ENCODE data around the gene APOBEC3C. TPM values are rescaled to one million over a fixed set of nuclear protein-coding genes. Genes with fewer than 3 reads are reported as not detected.

APOBEC3C gene
- total RNA-seq (10 to 100 TPM; 10.6 to 88.2 (median 39.6) TPM), polyA plus RNA-seq (10 to 100 TPM; 38.5 to 62.0 (median 42.9) TPM)
- long read RNA-seq, donor 1, transcript APOBEC3C-201 (4 exons, 2,818 nt): major isoform, 35 of 46 reads
- long read RNA-seq, donor 1, partial matches to known transcripts: 11 of 46 reads
- long read RNA-seq, donor 1, other reads (novel, unspliced or antisense): 0 of 46 reads
- long read RNA-seq, donor 2, transcript APOBEC3C-201 (4 exons, 2,818 nt): major isoform, 26 of 45 reads
- long read RNA-seq, donor 2, partial matches to known transcripts: 19 of 45 reads
- long read RNA-seq, donor 2, other reads (novel, unspliced or antisense): 0 of 45 reads
- long read RNA-seq, donor 3, transcript APOBEC3C-201 (4 exons, 2,818 nt): major isoform, 19 of 28 reads
- long read RNA-seq, donor 3, partial matches to known transcripts: 9 of 28 reads
- long read RNA-seq, donor 3, other reads (novel, unspliced or antisense): 0 of 28 reads
- long read RNA-seq, donor 4, transcript APOBEC3C-201 (4 exons, 2,818 nt): major isoform, 95 of 97 reads
- long read RNA-seq, donor 4, partial matches to known transcripts: 2 of 97 reads
- long read RNA-seq, donor 4, other reads (novel, unspliced or antisense): 0 of 97 reads
- long read RNA-seq, donor 5, transcript APOBEC3C-201 (4 exons, 2,818 nt): major isoform, 109 of 119 reads
- long read RNA-seq, donor 5, partial matches to known transcripts: 5 of 119 reads
- long read RNA-seq, donor 5, other reads (novel, unspliced or antisense): 3 of 119 reads
- long read RNA-seq, donor 6, transcript APOBEC3C-201 (4 exons, 2,818 nt): major isoform, 61 of 81 reads
- long read RNA-seq, donor 6, partial matches to known transcripts: 14 of 81 reads
- long read RNA-seq, donor 6, other reads (novel, unspliced or antisense): 3 of 81 reads
- long read RNA-seq, donor 7, transcript APOBEC3C-201 (4 exons, 2,818 nt): major isoform, 18 of 27 reads
- long read RNA-seq, donor 7, partial matches to known transcripts: 8 of 27 reads
- long read RNA-seq, donor 7, other reads (novel, unspliced or antisense): 0 of 27 reads
- long read RNA-seq, donor 8, transcript APOBEC3C-201 (4 exons, 2,818 nt): major isoform, 37 of 56 reads
- long read RNA-seq, donor 8, partial matches to known transcripts: 18 of 56 reads
- long read RNA-seq, donor 8, other reads (novel, unspliced or antisense): 0 of 56 reads
- long read RNA-seq, donor 9, transcript APOBEC3C-201 (4 exons, 2,818 nt): major isoform, 23 of 32 reads
- long read RNA-seq, donor 9, partial matches to known transcripts: 8 of 32 reads
- long read RNA-seq, donor 9, other reads (novel, unspliced or antisense): 0 of 32 reads
- long read RNA-seq, donor 10, transcript APOBEC3C-201 (4 exons, 2,818 nt): major isoform, 20 of 28 reads
- long read RNA-seq, donor 10, partial matches to known transcripts: 8 of 28 reads
- long read RNA-seq, donor 10, other reads (novel, unspliced or antisense): 0 of 28 reads

- Histone ChIP-seq H3K4me1 (replicated peaks in 1 of 2) (peaks cover 10 to 15% of the 10 kb centered on the region in 2 donors), H3K36me3 (replicated peaks in 1 of 2) (no peaks in the 10 kb centered on the region), H3K27me3 (no peaks in the 10 kb centered on the region), H3K4me3 (peak within 1 kb of the TSS; percentile 10 to 68 (median 40)), H3K27ac (peak within 1 kb of the TSS in 4 of 5 donors; percentile 79 to 96 (median 86)), H3K9me3 (replicated peaks in 1 of 3) (no peaks in the 10 kb centered on the region)
- TF ChIP-seq CTCF (IDR thresholded peaks at IDR 0.05): no peak
- peak; percentile 33 to 91 for TF ChIP-seq POLR2A (IDR thresholded peaks at IDR 0.05)
- WGBS, 4 donors: 0 to 4% (median 2%) methylated on average over 10 to 18 of the region's 18 CpGs
- intact Hi-C loops (cut with DNase I): loop anchor here in 1 of 2 donors (10.0 kb wide), 1 partner anchor 121 kb away; no protein-coding TSS in a partner anchor
- peak; percentile 83 to 96 (median 95) for DNase-seq
These were observed at the start of gene APOBEC3C for GRCh38 chr22:39013942-39014722. Gene APOBEC3C (plus strand): TSS chr22:39014257. CDS start chr22:39014363, 106 bp downstream.

- no peaks in the 10 kb centered on the region for H3K36me3 ChIP-seq (replicated peaks in 1 of 2)
These were observed 49.8 kb upstream of the APOBEC3C start for GRCh38 chr22:38964306-38964705.

GRCh38 chr22:38964989-38965388 is 49.1 kb upstream of the APOBEC3C start:
- 72 to 84% (median 77%) methylated on average over 3 to 4 of the region's 4 CpGs; no CpG with 5 or more reads in 1 of the 4 donors for WGBS, 4 donors

More at GRCh38 chr22:38964306-38964705, 49.8 kb upstream of the APOBEC3C start:
- no peaks in the 10 kb centered on the region for H3K9me3 ChIP-seq (replicated peaks in 1 of 3)
- 84 to 89% (median 88%) methylated on average over 1 to 7 of the region's 7 CpGs; no CpG with 5 or more reads in 1 of the 4 donors for WGBS, 4 donors
- DNase-seq: no peak
- H3K4me1 ChIP-seq (replicated peaks in 1 of 2): no peaks in the 10 kb centered on the region
- intact Hi-C loops (cut with DNase I): no loop called here
- H3K27me3 ChIP-seq: no peaks in the 10 kb centered on the region
- no peak overlapping the region for H3K4me3 ChIP-seq
- no peak for TF ChIP-seq POLR2A (IDR thresholded peaks at IDR 0.05)
- TF ChIP-seq CTCF (IDR thresholded peaks at IDR 0.05): no peak
- H3K27ac ChIP-seq: no peak overlapping the region

More at GRCh38 chr22:38964989-38965388, 49.1 kb upstream of the APOBEC3C start:
- no peak for DNase-seq
- Histone ChIP-seq H3K9me3 (replicated peaks in 1 of 3) (no peaks in the 10 kb centered on the region), H3K36me3 (replicated peaks in 1 of 2) (no peaks in the 10 kb centered on the region), H3K27ac (no peak overlapping the region), H3K27me3 (no peaks in the 10 kb centered on the region), H3K4me1 (replicated peaks in 1 of 2) (no peaks in the 10 kb centered on the region), H3K4me3 (no peak overlapping the region)
- TF ChIP-seq POLR2A (IDR thresholded peaks at IDR 0.05) (no peak), CTCF (IDR thresholded peaks at IDR 0.05) (no peak)
- intact Hi-C loops (cut with DNase I): no loop called here
